HEK293T (cell line): ENCODE measurements around the gene PLEKHH1.

Source experiments
- BHLHE40 ChIP-seq: fragments of 450-650 bp; IDR thresholded peaks from 2 replicates; pipeline ENCODE4 v1.6.1; 2016; ENCODE audit warnings: mild to moderate bottlenecking, moderate library complexity, borderline replicate concordance
- CTBP1 ChIP-seq: fragments of 450-650 bp; IDR thresholded peaks from 2 replicates; pipeline ENCODE4 v1.6.1; 2016; ENCODE audit warnings: borderline replicate concordance
- ELF4 ChIP-seq: fragments of 450-650 bp; IDR thresholded peaks from 2 replicates; pipeline ENCODE4 v1.6.1; 2017; ENCODE audit warnings: antibody characterized with exemption
- FOXA1 ChIP-seq: fragments of 450-650 bp; IDR thresholded peaks from 2 replicates; pipeline ENCODE4 v1.6.1; 2016; ENCODE audit warnings: mild to moderate bottlenecking
- LEF1 ChIP-seq: fragments of 450-650 bp; IDR thresholded peaks from 2 replicates; pipeline ENCODE4 v1.6.1; 2017; ENCODE audit warnings: mild to moderate bottlenecking, borderline replicate concordance
- NFRKB ChIP-seq: fragments of 450-650 bp; IDR thresholded peaks from 2 replicates; pipeline ENCODE4 v1.6.1; 2016; ENCODE audit warnings: mild to moderate bottlenecking, moderate library complexity
- PKNOX1 ChIP-seq: fragments of 450-650 bp; IDR thresholded peaks from 2 replicates; pipeline ENCODE4 v1.6.1; 2016
- SP1 ChIP-seq: fragments of 450-650 bp; IDR thresholded peaks from 2 replicates; pipeline ENCODE4 v1.6.1; 2017
- SUZ12 ChIP-seq: fragments of 450-650 bp; IDR thresholded peaks from 2 replicates; pipeline ENCODE4 v1.6.1; 2016; ENCODE audit warnings: mild to moderate bottlenecking
- TARDBP ChIP-seq: fragments of 450-650 bp; IDR thresholded peaks from 2 replicates; pipeline ENCODE4 v1.6.1; 2016

- no peak for TF ChIP-seq SP1
- no peak for TF ChIP-seq TARDBP
- TF ChIP-seq ELF4 = no peak
- TF ChIP-seq PKNOX1 = no peak
- TF ChIP-seq CTBP1 = no peak
- TF ChIP-seq LEF1 = no peak
- no peak for TF ChIP-seq BHLHE40
- TF ChIP-seq FOXA1 = no peak
- TF ChIP-seq SUZ12 = no peak
- TF ChIP-seq NFRKB = no peak
Measured at GRCh38 chr14:67547224-67547780, 14.2 kb downstream of the PLEKHH1 start.
